Astrocyte (in vitro differentiated cells and primary cell): ENCODE data around the gene HTR1D.
"Not testable (repeated sequence)": the region's sequence is repeated elsewhere in the genome, so short reads cannot be mapped to it uniquely, and the experiment has no call there.

Experiments
- EZH2 ChIP-seq: IDR thresholded peaks from 2 replicates; pipeline ENCODE4 v1.6.1; 2012; ENCODE audit warnings: mild to moderate bottlenecking, low read length, inconsistent platforms; ENCODE audit not compliant: insufficient read depth
- TF ChIP-seq, protein P1 (sequence below): IDR thresholded peaks from 2 replicates; pipeline ENCODE4 v1.5.1; 2011; ENCODE audit warnings: low read depth, mild to moderate bottlenecking, inconsistent platforms, low read length, moderate library complexity; ENCODE audit not compliant: insufficient read depth

DNA sequence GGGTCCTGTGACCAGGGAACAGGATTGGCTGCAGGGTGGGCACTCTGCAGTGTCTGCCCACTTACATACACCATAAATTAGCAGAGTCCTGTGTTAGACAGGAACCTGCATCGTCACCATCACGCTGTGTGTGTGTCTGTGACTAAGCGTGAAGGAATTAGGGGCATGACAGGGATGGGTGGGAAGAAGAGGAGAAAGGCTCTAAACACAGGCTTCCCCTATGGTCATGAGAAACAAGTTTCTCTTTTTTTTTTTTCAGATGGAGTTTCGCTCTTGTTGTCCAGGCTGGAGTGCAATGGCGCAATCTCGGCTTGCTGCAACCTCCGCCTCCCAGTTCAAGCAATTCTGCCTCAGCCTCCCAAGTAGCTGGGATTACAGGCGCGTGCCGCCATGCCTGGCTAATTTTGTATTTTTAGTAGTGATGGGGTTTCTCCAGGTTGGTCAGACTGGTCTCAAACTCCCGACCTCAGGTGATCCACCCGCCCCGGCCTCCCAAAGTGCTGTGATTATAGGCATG, 28.3 kb downstream of the HTR1D start:
- not testable (repeated sequence) for TF ChIP-seq EZH2
- TF ChIP-seq, protein P1, sequence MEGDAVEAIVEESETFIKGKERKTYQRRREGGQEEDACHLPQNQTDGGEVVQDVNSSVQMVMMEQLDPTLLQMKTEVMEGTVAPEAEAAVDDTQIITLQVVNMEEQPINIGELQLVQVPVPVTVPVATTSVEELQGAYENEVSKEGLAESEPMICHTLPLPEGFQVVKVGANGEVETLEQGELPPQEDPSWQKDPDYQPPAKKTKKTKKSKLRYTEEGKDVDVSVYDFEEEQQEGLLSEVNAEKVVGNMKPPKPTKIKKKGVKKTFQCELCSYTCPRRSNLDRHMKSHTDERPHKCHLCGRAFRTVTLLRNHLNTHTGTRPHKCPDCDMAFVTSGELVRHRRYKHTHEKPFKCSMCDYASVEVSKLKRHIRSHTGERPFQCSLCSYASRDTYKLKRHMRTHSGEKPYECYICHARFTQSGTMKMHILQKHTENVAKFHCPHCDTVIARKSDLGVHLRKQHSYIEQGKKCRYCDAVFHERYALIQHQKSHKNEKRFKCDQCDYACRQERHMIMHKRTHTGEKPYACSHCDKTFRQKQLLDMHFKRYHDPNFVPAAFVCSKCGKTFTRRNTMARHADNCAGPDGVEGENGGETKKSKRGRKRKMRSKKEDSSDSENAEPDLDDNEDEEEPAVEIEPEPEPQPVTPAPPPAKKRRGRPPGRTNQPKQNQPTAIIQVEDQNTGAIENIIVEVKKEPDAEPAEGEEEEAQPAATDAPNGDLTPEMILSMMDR = not testable (repeated sequence)
